T-helper 9 cell (primary cell): ENCODE results near the gene TSHZ2.

Source experiments
- DNase-seq: peaks from one replicate; pipeline ENCODE4 v3.0.0-alpha.2; 2020
- total RNA-seq, 2 donors: gene quantifications; one replicate each; lab custom pipeline; 2026; lab: John Stamatoyannopoulos, UW

Gene TSHZ2
- total RNA-seq = 14.2 to 27.6 reads per million in 2 donors

- peak; percentile 3 for DNase-seq
Observed at GRCh38 chr20:52972190-52972937, at the start of gene TSHZ2. TSHZ2 (plus strand) TSS chr20:52972358; CDS start chr20:52973294, 936 bp downstream.

GRCh38 chr20:52922436-52922835 lies 49.7 kb upstream of the TSHZ2 start:
- DNase-seq = no peak

GRCh38 chr20:52923123-52923937 lies 48.8 kb upstream of the TSHZ2 start:
- no peak for DNase-seq

GRCh38 chr20:52924411-52925271 lies 47.5 kb upstream of the TSHZ2 start:
- DNase-seq = no peak

- DNase-seq = no peak
Observed at GRCh38 chr20:52926505-52926904, 45.7 kb upstream of the TSHZ2 start.

- no peak for DNase-seq
Observed at GRCh38 chr20:52933867-52934266, 38.3 kb upstream of the TSHZ2 start.

GRCh38 chr20:52936351-52937340 lies 35.5 kb upstream of the TSHZ2 start:
- no peak for DNase-seq

- no peak for DNase-seq
Observed at GRCh38 chr20:52937591-52938100, 34.5 kb upstream of the TSHZ2 start.

- no peak for DNase-seq
Observed at GRCh38 chr20:52939141-52939540, 33.0 kb upstream of the TSHZ2 start.

GRCh38 chr20:52941808-52942207 lies 30.4 kb upstream of the TSHZ2 start:
- no peak for DNase-seq

- DNase-seq = no peak
Observed at GRCh38 chr20:52943185-52943841, 28.8 kb upstream of the TSHZ2 start.

- no peak for DNase-seq
Observed at GRCh38 chr20:52945268-52945667, 26.9 kb upstream of the TSHZ2 start.

GRCh38 chr20:52945862-52946522 lies 26.2 kb upstream of the TSHZ2 start:
- DNase-seq = no peak

GRCh38 chr20:52948491-52948890 lies 23.7 kb upstream of the TSHZ2 start:
- DNase-seq = no peak

- DNase-seq = no peak
Observed at GRCh38 chr20:52953020-52953419, 19.1 kb upstream of the TSHZ2 start.

GRCh38 chr20:52954849-52955248 lies 17.3 kb upstream of the TSHZ2 start:
- no peak for DNase-seq

GRCh38 chr20:52958211-52958610 lies 13.9 kb upstream of the TSHZ2 start:
- no peak for DNase-seq

GRCh38 chr20:52959125-52959524 lies 13.0 kb upstream of the TSHZ2 start:
- no peak for DNase-seq

- DNase-seq = no peak
Observed at GRCh38 chr20:52962183-52962582, 10.0 kb upstream of the TSHZ2 start.

- no peak for DNase-seq
Observed at GRCh38 chr20:52963131-52963530, 9.0 kb upstream of the TSHZ2 start.
